Ectodermal cell (in vitro differentiated cells): ENCODE data around the gene USP10.

Experiments
- H3K27ac ChIP-seq: 2 replicates; pipeline ENCODE4 v1.7.0; 2013; ENCODE audit warnings: mild to moderate bottlenecking, low read depth, low read length; ENCODE audit not compliant: insufficient read depth, poor library complexity, severe bottlenecking
- H3K27me3 ChIP-seq: 2 replicates; pipeline ENCODE4 v1.7.0; 2013; ENCODE audit warnings: mild to moderate bottlenecking, low read length; ENCODE audit not compliant: insufficient read depth, control insufficient read depth, poor library complexity, severe bottlenecking
- H3K36me3 ChIP-seq: one replicate; pipeline ENCODE4 v1.7.0; 2013; ENCODE audit warnings: low read length; ENCODE audit not compliant: control insufficient read depth, insufficient read depth
- H3K4me1 ChIP-seq: one replicate; pipeline ENCODE4 v1.7.0; 2013; ENCODE audit warnings: low read length; ENCODE audit not compliant: control insufficient read depth, insufficient read depth
- H3K4me3 ChIP-seq: 2 replicates; pipeline ENCODE4 v1.7.0; 2013; ENCODE audit warnings: low read depth, low read length, control low read depth; ENCODE audit not compliant: insufficient read depth
- H3K9me3 ChIP-seq: 2 replicates; pipeline ENCODE4 v1.7.0; 2013; ENCODE audit warnings: mild to moderate bottlenecking, low read length, moderate library complexity; ENCODE audit not compliant: control insufficient read depth
- WGBS, 2 experiments: methylation state at CpG; one replicate each; pipeline ENCODE4 v1.1.7; 2013; ENCODE audit warnings: missing lambda C conversion rate in 2 of 2; 5-methylcytosine and 5-hydroxymethylcytosine counted together

Gene USP10

GRCh38 chr16:84673561-84673960 is 26.2 kb upstream of the USP10 start:
- Histone ChIP-seq H3K36me3 (no peaks in the 10 kb centered on the region), H3K9me3 (no peaks in the 10 kb centered on the region), H3K27ac (no peak overlapping the region), H3K27me3 (no peaks in the 10 kb centered on the region), H3K4me1 (peaks cover 4% of the 10 kb centered on the region), H3K4me3 (no peak overlapping the region)
- 92 to 93% methylated on average over 3 of the region's 3 CpGs for WGBS, 2 experiments

GRCh38 chr16:84675423-84675822 is 24.4 kb upstream of the USP10 start:
- no peaks in the 10 kb centered on the region for H3K36me3 ChIP-seq
- peaks cover 4% of the 10 kb centered on the region for H3K4me1 ChIP-seq
- no peak overlapping the region for H3K4me3 ChIP-seq
- no peaks in the 10 kb centered on the region for H3K9me3 ChIP-seq
- H3K27ac ChIP-seq = no peak overlapping the region
- no peaks in the 10 kb centered on the region for H3K27me3 ChIP-seq
- 86 to 91% methylated on average over 9 of the region's 9 CpGs for WGBS, 2 experiments

GRCh38 chr16:84675884-84676283 is 23.9 kb upstream of the USP10 start:
- peaks cover 4% of the 10 kb centered on the region for H3K4me1 ChIP-seq
- H3K27me3 ChIP-seq = no peaks in the 10 kb centered on the region
- WGBS, 2 experiments = 86 to 96% methylated on average over 2 of the region's 2 CpGs
- H3K4me3 ChIP-seq = no peak overlapping the region
- no peaks in the 10 kb centered on the region for H3K9me3 ChIP-seq
- no peak overlapping the region for H3K27ac ChIP-seq
- no peaks in the 10 kb centered on the region for H3K36me3 ChIP-seq

GRCh38 chr16:84677017-84677803 is 22.6 kb upstream of the USP10 start:
- Histone ChIP-seq H3K4me1 (peaks cover 4% of the 10 kb centered on the region), H3K9me3 (no peaks in the 10 kb centered on the region), H3K27ac (no peak overlapping the region), H3K36me3 (no peaks in the 10 kb centered on the region), H3K27me3 (no peaks in the 10 kb centered on the region), H3K4me3 (no peak overlapping the region)
- WGBS, 2 experiments = 83% methylated on average over 13 to 14 of the region's 14 CpGs

GRCh38 chr16:84677849-84678248 is 22.0 kb upstream of the USP10 start:
- 53 to 65% methylated on average over 10 of the region's 10 CpGs for WGBS, 2 experiments
- Histone ChIP-seq H3K27me3 (no peaks in the 10 kb centered on the region), H3K27ac (no peak overlapping the region), H3K4me3 (no peak overlapping the region), H3K9me3 (no peaks in the 10 kb centered on the region), H3K4me1 (peaks cover 4% of the 10 kb centered on the region), H3K36me3 (no peaks in the 10 kb centered on the region)

GRCh38 chr16:84678541-84678940 is 21.3 kb upstream of the USP10 start:
- H3K4me3 ChIP-seq = no peak overlapping the region
- WGBS, 2 experiments = 92% methylated on average over 9 of the region's 9 CpGs
- H3K4me1 ChIP-seq = peaks cover 4% of the 10 kb centered on the region
- no peak overlapping the region for H3K27ac ChIP-seq
- H3K9me3 ChIP-seq = no peaks in the 10 kb centered on the region
- no peaks in the 10 kb centered on the region for H3K27me3 ChIP-seq
- no peaks in the 10 kb centered on the region for H3K36me3 ChIP-seq

GRCh38 chr16:84680165-84680842 is 19.5 kb upstream of the USP10 start:
- Histone ChIP-seq H3K9me3 (no peaks in the 10 kb centered on the region), H3K36me3 (no peaks in the 10 kb centered on the region), H3K4me3 (no peak overlapping the region), H3K27ac (no peak overlapping the region), H3K4me1 (peaks cover 9% of the 10 kb centered on the region), H3K27me3 (no peaks in the 10 kb centered on the region)
- WGBS, 2 experiments = 94 to 98% methylated on average over 10 of the region's 10 CpGs

GRCh38 chr16:84680843-84681629 is 18.8 kb upstream of the USP10 start:
- H3K4me3 ChIP-seq = no peak overlapping the region
- H3K9me3 ChIP-seq = no peaks in the 10 kb centered on the region
- peaks cover 9% of the 10 kb centered on the region for H3K4me1 ChIP-seq
- no peak overlapping the region for H3K27ac ChIP-seq
- H3K36me3 ChIP-seq = no peaks in the 10 kb centered on the region
- H3K27me3 ChIP-seq = no peaks in the 10 kb centered on the region
- 87 to 96% methylated on average over 4 of the region's 4 CpGs for WGBS, 2 experiments

- Histone ChIP-seq H3K36me3 (no peaks in the 10 kb centered on the region), H3K4me1 (peaks cover 6% of the 10 kb centered on the region), H3K9me3 (no peaks in the 10 kb centered on the region), H3K27me3 (no peaks in the 10 kb centered on the region), H3K27ac (no peak overlapping the region), H3K4me3 (no peak overlapping the region)
- WGBS, 2 experiments = 32 to 35% methylated on average over 15 of the region's 15 CpGs
Measured at GRCh38 chr16:84683691-84684591, 15.9 kb upstream of the USP10 start.
